Gastroesophageal sphincter (tissue), 3 donors: Measurements from ENCODE around the gene FAM83C.

ENCODE experiments used
- POLR2A ChIP-seq, 2 donors: fragments of 450-650 bp; IDR thresholded peaks; one replicate each; pipeline ENCODE4 v1.6.1; 2017; ENCODE audit warnings: antibody characterized with exemption in 2 of 2, mild to moderate bottlenecking in 2 of 2, moderate library complexity in 1 of 2
- POLR2AphosphoS5 ChIP-seq: sonication (generic); formaldehyde crosslinking; IDR thresholded peaks from one replicate; pipeline ENCODE4 v1.6.1; 2017; ENCODE audit warnings: antibody characterized with exemption
- TF ChIP-seq, protein P1 (sequence below), 4 experiments: fragments of 200-600 bp in 2 of 4; fragments of 450-650 bp in 2 of 4; sonication (generic) in 1 of 4; IDR thresholded peaks; one replicate each; pipeline ENCODE4 v1.5.1; 2017 to 2019; ENCODE audit warnings: antibody characterized with exemption in 4 of 4, mild to moderate bottlenecking in 2 of 4, moderate library complexity in 2 of 4

DNA sequence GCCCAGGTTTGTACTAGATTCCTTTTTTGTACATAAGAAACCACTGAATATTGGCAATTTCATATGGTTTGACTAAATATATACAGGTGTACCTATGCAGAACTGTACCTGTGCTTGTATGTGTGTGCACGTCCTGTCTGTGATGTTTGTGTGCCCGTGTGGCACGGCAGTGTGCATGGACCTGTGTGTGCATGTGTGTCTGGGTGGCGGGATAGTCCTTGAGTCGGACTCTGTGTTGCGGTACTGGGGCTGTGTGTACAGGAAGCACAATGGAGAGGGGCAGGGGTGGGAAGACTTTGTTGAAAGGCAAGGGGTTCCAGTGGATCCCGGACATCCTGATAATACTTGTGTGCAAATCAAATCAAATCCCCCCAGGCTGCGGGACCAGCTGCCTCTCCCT, 3.4 kb upstream of the FAM83C start:
- TF ChIP-seq, protein P1, sequence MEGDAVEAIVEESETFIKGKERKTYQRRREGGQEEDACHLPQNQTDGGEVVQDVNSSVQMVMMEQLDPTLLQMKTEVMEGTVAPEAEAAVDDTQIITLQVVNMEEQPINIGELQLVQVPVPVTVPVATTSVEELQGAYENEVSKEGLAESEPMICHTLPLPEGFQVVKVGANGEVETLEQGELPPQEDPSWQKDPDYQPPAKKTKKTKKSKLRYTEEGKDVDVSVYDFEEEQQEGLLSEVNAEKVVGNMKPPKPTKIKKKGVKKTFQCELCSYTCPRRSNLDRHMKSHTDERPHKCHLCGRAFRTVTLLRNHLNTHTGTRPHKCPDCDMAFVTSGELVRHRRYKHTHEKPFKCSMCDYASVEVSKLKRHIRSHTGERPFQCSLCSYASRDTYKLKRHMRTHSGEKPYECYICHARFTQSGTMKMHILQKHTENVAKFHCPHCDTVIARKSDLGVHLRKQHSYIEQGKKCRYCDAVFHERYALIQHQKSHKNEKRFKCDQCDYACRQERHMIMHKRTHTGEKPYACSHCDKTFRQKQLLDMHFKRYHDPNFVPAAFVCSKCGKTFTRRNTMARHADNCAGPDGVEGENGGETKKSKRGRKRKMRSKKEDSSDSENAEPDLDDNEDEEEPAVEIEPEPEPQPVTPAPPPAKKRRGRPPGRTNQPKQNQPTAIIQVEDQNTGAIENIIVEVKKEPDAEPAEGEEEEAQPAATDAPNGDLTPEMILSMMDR (IDR thresholded peaks at IDR 0.05), result no peak
- TF ChIP-seq POLR2A (IDR thresholded peaks at IDR 0.05), result no peak
- no peak for TF ChIP-seq POLR2AphosphoS5
